NCI-H2196 (cell line): ENCODE data around the gene JPT1.
A peak's percentile ranks its signal among the peaks of the same experiment; 100 is the strongest.
"Not testable (repeated sequence)": the region's sequence is repeated elsewhere in the genome, so short reads cannot be mapped to it uniquely, and the experiment has no call there.

Experiments
- DNase-seq: peaks from one replicate; lab custom pipeline; 2025; ENCODE audit not compliant: unreplicated experiment; lab: John Stamatoyannopoulos, UW

The JPT1 gene, protein sequence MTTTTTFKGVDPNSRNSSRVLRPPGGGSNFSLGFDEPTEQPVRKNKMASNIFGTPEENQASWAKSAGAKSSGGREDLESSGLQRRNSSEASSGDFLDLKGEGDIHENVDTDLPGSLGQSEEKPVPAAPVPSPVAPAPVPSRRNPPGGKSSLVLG

DNA sequence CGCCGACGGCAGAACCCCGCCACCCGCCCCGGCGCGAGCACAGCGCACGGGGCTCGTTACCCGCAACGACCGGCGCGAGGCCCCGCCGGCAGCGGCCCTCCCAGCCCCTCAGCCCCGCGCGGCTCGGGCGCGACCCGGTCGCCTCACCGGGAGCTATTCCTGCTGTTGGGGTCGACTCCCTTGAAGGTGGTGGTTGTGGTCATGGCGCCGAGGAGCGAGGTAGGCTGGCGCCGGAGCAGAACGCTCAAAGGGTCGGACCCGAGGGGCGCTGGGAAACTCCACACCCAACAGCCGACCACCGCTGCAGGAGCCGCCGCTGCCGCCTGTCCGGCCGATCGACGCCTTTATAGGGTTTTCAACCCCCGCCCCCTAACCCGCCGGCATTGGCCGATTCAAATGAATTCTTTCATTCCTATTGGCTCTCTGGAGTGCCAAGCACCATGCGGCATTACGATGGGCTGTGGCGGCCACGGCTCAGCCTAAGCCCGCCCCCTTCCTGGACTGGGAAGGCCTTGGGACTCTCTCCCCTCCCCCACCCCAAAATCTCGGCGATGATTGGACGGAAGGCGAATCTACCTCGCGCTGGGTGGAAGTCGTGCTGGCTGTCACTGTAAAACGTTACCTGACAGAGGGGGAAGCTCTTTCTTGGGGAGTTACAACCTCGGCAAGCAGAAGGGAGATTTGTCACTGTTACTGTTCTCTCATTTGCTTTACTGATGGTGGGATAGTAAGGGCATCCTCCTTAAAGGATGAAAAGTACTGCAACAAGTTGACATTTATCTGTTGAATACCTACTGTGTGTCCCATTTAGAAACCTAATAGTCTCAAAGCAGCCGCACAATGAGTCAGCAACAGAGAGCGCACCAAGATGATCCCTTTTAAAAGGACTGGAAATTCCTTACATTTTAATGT, at the start of gene JPT1:
Gene JPT1 (minus strand): TSS at position 318 of the 912 bp plus-strand sequence. CDS start 115 bp downstream, at position 203.
- DNase-seq, result peak; percentile 99

DNA sequence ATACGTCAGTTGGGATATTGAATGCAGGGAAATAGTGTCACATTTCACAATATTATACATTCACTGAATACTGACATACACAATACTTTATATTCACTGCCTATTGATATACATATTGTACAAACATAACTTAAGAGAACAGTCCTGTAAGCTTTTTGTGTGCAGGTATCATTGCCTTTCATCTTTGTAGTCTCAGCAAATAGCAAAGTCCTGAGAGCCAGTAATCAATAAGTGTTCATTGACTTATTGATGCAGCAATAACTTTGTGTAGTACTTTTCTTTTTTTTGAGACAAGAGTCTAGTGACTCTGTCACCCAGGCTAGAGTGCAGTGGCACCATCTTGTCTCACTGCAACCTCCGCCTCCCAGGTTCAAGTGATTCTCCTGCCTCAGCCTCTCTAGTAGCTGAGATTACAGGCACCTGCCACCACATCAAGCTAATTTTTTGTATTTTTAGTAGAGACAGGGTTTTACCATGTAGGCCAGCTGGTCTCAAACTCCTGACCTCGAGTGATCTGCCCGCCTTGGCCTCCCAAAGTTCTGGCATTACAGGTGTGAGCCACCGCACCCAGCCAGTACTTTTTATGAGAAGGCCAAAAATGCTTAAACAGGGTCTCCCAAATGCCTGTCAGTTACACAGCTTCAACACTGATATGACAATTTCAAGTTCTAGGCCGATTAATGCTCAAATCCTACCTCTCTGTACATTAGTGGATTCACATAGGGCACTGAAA, 45.7 kb upstream of the JPT1 start:
- DNase-seq, result no peak

DNA sequence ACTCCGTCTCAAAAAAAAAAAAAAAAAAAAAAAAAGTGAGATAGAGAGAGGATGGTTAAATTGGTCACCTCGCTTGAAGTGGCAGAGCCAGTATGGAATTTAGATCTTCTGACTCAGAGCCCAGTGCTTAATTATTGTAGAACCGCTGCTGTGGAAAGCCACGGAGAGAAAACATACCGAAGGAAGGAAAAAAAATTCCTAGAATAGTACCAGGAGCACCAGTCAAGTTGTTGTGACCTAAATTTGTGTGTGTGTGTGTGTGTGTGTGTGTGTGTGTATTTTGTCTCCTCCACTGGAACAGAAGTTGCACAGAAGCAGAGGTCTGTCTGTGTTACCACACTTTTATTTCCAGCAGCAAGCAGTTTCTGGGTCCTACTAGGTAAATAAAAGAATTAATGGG, 40.6 kb upstream of the JPT1 start:
- no peak for DNase-seq

DNA sequence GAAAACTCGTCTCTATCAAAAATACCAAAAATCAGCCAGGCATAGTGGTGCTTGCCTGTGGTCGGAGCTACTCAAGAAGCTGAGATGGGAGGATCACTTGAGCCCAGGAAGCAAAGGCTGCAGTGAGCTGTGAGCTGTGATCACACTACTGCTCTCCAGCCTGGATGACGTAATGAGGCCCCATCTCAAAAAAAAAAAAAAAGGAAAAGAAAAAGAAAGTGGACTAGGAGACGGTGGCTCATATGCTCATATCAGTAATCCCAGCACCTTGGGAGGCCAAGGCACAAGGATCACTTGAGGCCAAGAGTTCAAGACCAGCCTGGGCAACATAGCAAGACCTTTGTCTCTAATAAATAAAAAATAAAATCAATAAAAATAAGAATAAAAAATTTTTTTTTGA, 37.3 kb upstream of the JPT1 start:
- no peak for DNase-seq

DNA sequence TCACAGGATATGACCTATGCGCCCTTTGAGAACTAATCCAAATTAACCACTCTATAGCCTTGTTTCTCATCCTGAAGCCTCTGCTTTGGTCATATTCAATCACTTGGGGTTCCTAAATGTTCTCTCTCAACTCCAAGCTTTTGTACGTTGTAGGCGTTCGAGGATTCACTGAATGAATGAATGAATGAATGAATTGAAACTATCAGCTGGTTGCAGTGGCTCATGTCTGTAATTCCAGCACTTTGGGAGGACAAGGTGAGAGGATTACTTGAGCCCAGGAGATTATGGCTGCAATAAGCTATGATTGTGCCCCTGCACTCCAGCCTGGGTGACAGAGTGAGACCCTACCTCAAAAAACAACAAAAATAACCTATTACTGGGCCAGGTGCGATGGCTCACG, 34.3 kb upstream of the JPT1 start:
- DNase-seq, result no peak

DNA sequence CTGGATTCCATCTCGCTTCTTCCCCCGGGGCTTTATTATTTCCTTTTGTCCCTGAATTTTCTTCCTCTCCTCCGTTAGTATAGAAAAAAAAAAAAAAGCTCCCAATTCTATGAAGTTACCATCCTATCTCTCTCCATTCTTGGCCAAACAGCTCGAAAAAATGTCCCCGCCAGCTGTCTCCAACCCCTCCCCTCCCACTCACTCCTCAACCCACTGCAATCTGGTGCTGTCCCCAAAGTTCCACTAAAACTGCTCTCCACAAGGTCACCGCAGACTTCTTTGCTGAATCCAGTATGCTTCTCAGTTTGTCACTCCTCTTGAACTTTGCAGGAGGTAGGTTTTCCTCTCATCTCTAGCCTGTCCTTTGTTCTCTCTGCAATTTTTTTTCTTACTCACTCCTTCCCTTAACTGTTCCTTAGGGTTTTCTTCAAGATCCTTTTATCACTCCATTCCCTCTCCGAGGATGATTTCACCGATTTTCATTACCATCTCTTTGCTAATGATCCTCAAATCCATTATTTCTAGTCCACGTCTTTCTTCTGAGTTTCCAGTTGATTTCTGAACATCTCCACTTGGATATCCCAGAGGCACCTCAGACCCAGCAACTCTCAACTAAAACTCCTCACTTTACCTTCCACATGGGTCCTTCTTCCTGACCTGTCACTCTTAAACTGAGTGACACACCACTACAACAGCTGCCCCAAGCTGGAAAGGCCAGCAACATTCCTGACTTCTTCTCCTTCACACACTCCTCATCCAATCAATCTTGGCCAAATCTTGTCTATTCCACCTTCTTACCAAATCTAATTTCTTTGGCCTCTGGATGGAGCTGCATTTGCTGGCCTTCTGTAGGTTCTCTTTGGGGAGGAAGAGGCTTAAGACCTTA, 29.9 kb upstream of the JPT1 start:
- no peak for DNase-seq

DNA sequence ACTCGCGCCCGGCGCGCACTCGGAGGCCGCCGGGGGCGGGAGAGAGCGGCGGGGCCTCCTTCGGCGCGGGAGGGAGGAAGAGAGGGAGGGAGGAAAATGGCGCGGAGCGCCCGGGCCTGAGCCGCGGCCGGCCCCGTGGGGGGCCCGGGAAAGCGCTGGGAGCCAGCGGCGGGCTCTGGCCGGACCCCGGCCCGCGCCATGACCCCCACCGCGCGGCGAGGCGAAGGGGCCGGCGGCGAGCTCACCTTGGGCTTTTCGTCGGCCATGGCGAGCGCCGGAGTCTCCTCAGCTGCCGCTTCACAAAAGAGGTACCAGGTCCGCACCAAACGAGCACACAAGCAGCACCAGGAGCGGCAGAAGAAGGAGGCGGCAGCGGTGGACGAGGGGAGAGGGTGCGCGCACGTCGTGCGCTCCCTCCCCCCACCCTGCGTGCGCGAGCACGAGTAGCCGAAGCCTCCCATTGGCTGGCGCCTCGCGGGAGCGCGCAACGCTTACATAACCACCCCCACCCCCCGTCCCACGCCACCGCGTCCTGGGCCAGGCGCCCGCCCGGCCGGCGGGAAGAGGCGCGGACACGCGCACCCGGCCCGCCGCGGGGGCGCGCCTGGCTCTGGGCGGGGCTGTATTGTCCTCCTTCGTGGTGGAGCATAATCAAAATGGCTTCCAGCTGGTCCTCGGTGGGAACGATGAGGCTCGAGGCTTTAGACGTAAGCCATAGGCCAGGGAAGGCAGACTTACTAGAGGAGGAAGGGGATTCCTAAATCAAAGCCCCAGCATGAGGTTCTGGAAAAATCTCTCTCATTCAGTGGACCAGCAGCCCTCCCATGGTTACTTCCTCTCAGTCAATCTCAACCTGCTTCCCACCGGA, 28.5 kb upstream of the JPT1 start, which contains the start of gene SUMO2:
Gene SUMO2 (minus strand): TSS at position 391 of the 868 bp plus-strand sequence. CDS start 125 bp downstream, at position 266.
- peak; percentile 96 for DNase-seq

DNA sequence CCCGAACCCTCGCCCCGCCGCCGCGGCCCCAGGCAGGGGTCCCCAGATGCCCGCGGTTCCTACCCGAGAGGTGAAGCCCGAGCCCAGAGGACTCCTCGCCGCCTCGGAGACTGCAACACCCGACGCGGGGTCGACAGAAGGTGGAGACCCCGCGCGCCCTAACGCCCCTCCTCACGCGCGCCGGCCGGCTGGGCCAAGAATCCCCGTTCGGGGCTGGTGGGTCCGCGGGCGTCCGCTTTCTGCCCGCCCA, 27.9 kb upstream of the JPT1 start:
- DNase-seq, result no peak

DNA sequence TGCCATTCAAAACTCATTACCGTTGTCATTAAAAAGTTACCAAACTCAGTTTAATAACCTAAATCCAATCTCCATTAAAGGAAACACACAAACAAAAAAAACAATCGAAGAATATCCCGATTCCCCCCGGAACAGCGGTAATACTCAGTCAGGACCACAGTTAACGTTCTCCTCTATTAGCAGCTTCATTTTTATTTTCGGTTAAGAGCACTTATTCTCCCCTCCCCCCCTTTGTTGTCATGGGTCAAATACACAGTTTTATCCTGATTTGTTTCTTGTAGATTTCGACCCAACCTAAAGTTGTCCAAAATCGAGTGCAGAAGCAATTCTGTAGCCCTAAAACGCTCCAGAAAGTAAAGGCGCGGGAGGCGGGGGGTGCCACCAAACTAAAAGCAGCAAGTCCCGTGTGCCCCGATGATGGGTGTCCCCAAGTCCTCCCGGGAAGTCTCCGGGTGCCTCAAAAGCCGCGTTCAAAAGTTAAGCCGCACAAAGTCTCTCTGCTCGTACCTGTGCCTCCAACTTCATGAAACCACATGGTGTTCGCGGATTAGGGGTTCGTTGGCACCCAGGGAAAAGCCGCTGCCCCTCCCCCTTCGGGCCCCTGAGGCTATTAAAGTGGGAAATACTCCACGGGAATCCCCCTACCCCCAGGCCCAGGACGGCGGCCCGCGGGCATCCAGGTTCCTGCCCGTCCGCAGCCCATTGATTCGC, 27.5 kb upstream of the JPT1 start:
- no peak for DNase-seq

DNA sequence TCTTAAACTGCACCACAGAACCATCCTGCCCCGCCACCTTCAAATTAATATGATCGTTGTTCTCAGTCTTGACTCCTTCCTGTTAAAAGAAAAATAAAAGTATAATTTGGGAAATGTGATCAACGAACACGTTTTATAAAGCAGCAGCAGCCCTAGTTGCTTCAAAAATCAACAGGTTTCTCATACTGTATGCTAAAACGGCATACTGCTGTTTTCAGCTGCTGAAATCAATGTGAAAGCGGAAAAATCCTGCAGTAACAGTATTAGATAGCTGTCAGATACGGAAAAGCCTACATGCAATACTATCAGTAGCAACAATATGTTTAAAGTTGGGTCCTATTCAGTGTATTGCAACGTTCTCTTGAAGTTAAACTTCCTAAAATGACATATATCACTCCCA, 26.8 kb upstream of the JPT1 start:
- DNase-seq, result no peak

DNA sequence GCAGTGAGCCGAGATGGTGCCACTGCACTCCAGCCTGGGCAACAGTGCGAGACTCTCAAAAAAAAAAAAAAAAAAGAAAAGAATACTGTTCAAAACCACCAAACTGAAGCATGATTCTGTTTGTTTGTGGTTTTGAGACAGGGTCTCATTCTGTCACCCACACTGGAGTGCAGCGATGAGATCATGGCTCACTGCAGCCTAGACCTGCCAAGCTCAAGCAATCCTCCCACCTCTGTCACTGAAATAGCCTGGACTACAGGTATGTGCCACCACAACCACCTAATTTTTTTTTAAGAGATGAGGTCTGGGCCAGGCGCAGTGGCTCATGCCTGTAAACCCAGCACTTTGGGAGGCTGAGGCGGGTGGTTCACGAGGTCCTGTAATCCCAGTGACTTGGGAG, 24.1 kb upstream of the JPT1 start:
- DNase-seq, result no peak

DNA sequence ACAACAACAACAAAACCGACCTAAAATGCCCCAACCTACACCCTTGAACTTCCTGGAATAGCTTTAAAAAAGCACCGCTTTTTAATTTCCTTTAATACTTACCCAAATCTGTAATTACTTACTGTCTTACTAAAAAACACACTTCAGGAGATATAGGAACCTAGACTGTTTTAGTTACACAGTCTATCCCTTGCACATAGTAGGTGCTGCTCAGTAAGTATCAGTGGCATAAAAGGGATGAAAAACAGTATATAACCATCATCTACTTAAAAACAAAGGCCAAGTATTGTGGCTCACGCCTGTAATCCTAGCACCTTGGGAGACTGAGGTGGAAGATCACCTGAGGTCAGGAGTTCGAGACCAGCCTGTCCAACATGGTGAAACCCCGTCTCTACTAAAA, 22.3 kb upstream of the JPT1 start:
- DNase-seq, result no peak

DNA sequence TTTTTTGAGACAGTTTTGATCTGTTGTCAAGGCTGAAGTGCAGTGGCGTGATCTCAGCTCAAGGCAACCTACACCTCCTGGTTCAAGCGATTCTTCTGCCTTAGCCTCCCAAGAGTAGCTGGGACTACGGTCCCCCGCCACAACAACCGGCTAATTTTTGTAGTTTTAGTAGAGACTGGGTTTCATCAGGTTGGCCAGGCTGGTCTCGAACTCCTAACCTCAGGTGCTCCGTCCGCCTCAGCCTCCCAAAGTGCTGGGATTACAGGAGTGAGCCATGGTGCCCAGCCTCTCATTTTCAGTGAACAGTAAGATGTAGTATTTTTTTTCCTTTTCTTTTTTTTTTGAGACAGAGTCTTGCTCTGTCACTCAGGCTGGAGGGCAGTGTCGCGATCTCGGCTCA, 20.7 kb upstream of the JPT1 start:
- DNase-seq, result no peak

DNA sequence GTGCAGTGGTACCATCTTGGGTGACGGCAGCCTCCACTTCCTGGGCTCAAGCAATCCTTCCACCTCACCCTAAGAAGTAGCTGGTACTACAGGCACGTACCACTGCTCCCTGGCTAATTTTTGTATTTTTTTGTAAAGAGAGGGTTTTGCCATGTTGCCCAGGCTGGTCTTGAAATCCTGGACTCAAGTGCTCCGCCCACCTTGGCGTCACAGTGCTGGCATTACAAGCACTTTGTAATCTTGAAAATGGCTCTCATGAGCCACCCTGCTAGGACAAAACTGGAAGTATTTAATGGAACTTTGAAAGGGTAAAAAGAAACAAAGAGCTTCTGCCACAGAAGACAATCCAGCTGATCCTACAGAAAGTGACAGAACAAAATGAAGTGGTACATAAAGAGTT, 19.2 kb upstream of the JPT1 start:
- no peak for DNase-seq

DNA sequence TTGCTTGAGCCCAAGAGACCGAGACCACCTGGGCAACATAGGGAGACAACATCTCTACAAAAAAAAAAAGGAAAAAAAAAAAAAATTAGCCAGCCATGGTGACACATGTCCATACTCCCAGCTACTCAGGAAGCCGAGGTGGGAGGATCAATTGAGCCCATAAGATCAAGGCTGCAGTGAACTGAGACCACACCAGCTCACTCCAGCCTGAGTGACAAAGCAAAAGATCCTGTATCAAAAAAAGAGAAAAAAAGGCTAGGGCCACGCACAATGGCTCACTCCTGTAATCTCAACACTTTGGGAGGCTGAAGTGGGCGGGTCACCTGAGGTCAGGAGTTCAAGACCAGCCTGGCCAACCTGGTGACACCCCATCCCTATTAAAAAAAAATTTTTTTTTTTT, 14.7 kb upstream of the JPT1 start:
- DNase-seq, result no peak

DNA sequence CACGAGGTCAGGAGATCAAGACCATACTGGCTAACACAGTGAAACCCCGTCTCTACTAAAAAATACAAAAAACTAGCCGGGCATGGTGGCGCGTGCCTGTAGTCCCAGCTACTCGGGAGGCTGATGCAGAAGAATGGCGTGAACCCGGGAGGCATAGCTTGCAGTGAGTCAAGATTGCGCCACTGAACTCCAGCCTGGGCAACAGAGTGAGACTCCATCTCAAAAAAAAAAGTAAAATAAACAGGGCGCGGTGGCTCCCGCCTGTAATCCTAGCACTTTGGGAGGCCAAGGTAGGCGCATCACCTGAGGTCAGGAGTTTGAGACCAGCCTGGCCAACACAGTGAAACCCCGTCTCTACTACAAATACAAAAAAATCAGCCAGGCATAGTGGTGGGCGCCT, 10.3 kb upstream of the JPT1 start:
- not testable (repeated sequence) for DNase-seq

DNA sequence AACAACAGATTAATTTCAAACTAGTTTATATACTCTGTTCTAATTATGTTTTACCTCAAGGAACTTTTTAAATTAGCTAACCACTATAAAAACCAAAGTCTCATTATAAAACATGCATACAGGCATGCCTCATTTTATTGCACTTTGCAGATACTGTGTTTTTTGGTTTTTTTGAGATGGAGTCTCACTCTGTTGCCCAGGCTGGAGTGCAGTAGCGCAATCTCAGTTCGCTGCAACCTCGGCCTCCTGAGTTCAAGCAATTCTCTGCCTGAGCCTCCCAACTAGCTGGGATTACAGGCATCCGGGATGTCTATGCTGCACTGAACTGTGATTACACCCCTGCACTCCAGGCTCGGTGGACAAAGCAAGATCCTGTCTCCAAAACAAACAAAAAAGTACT, 8.8 kb upstream of the JPT1 start:
- no peak for DNase-seq

DNA sequence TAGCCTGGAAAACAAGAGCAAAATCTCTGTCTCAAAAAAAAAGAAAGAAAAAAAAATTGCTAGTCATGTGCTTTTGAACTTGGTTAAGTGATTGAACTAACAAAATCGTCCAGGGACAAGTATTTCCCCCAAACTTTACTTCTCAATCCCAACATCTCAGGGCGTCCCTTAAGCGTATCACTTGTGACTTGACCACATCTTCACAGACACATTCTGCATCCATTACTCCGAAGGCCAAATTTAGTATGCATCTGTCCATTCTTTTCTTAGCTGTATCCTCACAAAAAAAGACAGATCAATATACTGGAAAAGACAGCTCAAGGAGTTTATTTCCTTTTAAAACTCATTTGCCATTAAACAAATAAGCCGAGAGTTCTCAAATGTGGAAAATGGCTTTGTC, 5.9 kb upstream of the JPT1 start:
- no peak for DNase-seq

DNA sequence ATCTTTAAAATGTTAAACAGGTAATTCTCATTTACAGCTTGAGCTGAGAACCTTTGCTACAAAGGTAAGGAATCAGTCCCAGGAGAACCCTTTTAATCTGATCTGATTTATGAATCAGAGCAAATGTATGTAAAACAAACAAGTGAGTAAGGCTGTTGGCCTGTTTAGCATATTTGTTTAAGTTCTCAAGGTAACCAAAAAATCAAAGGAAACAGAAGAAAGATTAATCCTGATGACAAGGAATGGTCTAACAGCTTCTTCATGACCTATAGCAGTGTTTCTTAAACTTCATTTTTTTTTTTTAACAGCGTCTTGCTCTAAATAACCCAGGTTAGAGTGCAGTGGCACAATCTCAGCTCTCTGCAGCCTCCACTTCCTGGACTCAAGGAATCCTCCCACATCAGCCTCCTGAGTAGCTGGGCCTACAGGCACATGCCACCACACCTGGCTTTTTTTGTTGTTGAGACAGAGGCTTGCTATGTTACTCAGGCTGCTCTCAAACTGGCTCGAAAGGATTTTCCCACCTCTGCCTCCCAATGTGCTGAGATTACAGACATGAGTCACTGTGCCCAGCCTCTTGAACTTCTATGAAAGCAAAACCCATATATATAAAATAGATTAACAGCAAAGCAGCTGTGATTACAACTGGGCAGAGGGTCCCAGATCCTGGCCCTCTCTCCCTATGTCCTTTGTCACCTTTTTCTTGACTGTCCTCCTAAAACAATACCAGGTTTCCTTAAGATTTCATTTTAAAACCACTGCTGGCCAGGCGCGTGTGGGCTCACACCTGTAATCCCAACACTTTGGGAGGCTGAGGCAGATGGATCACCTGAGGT, 5.1 kb upstream of the JPT1 start:
- DNase-seq, result no peak
